Measurements from ENCODE around the gene IZUMO4.

- TF ChIP-seq, protein P1, sequence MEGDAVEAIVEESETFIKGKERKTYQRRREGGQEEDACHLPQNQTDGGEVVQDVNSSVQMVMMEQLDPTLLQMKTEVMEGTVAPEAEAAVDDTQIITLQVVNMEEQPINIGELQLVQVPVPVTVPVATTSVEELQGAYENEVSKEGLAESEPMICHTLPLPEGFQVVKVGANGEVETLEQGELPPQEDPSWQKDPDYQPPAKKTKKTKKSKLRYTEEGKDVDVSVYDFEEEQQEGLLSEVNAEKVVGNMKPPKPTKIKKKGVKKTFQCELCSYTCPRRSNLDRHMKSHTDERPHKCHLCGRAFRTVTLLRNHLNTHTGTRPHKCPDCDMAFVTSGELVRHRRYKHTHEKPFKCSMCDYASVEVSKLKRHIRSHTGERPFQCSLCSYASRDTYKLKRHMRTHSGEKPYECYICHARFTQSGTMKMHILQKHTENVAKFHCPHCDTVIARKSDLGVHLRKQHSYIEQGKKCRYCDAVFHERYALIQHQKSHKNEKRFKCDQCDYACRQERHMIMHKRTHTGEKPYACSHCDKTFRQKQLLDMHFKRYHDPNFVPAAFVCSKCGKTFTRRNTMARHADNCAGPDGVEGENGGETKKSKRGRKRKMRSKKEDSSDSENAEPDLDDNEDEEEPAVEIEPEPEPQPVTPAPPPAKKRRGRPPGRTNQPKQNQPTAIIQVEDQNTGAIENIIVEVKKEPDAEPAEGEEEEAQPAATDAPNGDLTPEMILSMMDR (optimal IDR thresholded peaks at IDR 0.05 in 1 of 3, IDR thresholded peaks at IDR 0.05 in 1 of 3, conservative IDR thresholded peaks at IDR 0.05 in 1 of 3; ENCODE audit: extremely low read depth in 1 of 3, insufficient read depth in 2 of 3, low read length in 3 of 3) = no peak
- TF ChIP-seq EZH2 (IDR thresholded peaks at IDR 0.05; ENCODE audit: low read length) = no peak
These were observed 12.5 kb downstream of the IZUMO4 start for GRCh38 chr19:2109046-2109864.

Data from keratinocyte (primary cell).